Fibroblast of lung (primary cell): ENCODE measurements around the gene GJC2. TPM values are rescaled to one million over a fixed set of nuclear protein-coding genes. Genes with fewer than 3 reads are reported as not detected.

Experiments used
- DNase-seq, 2 donors: peaks; one replicate each; pipeline versions ENCODE4 v3.0.0 to v3.0.0-alpha.2; 2010; ENCODE audit warnings: low read depth in 2 of 2
- H2AFZ ChIP-seq: 2 replicates; pipeline ENCODE4 v1.5.1; 2012; ENCODE audit warnings: low read length, control low read depth, inconsistent platforms
- H3K27ac ChIP-seq: 2 replicates; pipeline ENCODE4 v1.5.1; 2011; ENCODE audit warnings: low read length, control low read depth; ENCODE audit not compliant: insufficient read depth
- H3K27me3 ChIP-seq: 2 replicates; pipeline ENCODE4 v1.5.1; 2011; ENCODE audit warnings: mild to moderate bottlenecking, low read length; ENCODE audit not compliant: control insufficient read depth, insufficient read depth
- H3K36me3 ChIP-seq: 2 replicates; pipeline ENCODE4 v1.5.1; 2011; ENCODE audit warnings: low read length; ENCODE audit not compliant: control insufficient read depth, insufficient read depth
- H3K4me1 ChIP-seq: 2 replicates; pipeline ENCODE4 v1.5.1; 2011; ENCODE audit warnings: low read length; ENCODE audit not compliant: control insufficient read depth, insufficient read depth; ENCODE audit errors: extremely low read depth
- H3K4me2 ChIP-seq: 2 replicates; pipeline ENCODE4 v1.5.1; 2011; ENCODE audit warnings: low read length, control low read depth; ENCODE audit not compliant: insufficient read depth; ENCODE audit errors: extremely low read depth
- H3K4me3 ChIP-seq, 4 experiments: fragments of 200-600 bp in 1 of 4; sonication (generic) in 1 of 4; replicated peaks in 1 of 4; 2 replicates each; pipeline ENCODE4 v1.5.1; 2011 to 2016; ENCODE audit warnings: low read length in 4 of 4, low read depth in 3 of 4, mild to moderate bottlenecking in 3 of 4, control low read depth in 2 of 4, inconsistent platforms in 1 of 4, mixed read lengths in 1 of 4; ENCODE audit not compliant: insufficient read depth in 1 of 4; ENCODE audit errors: control extremely low read depth in 1 of 4
- H3K79me2 ChIP-seq: 2 replicates; pipeline ENCODE4 v1.5.1; 2012; ENCODE audit warnings: mild to moderate bottlenecking, low read length, inconsistent platforms; ENCODE audit not compliant: control insufficient read depth, insufficient read depth
- H3K9ac ChIP-seq: 2 replicates; pipeline ENCODE4 v1.5.1; 2011; ENCODE audit warnings: mild to moderate bottlenecking, low read length, control low read depth; ENCODE audit not compliant: insufficient read depth
- H3K9me3 ChIP-seq: 2 replicates; pipeline ENCODE4 v1.5.1; 2012; ENCODE audit warnings: low read depth, low read length; ENCODE audit not compliant: control insufficient read depth, insufficient read depth
- H4K20me1 ChIP-seq: 2 replicates; pipeline ENCODE4 v1.5.1; 2011; ENCODE audit warnings: low read length; ENCODE audit not compliant: control insufficient read depth, insufficient read depth; ENCODE audit errors: extremely low read depth
- EZH2 ChIP-seq: IDR thresholded peaks from 2 replicates; pipeline ENCODE4 v1.5.1; 2012; ENCODE audit warnings: low read length, control low read depth, mild to moderate bottlenecking; ENCODE audit errors: missing control alignments
- polyA plus RNA-seq, 2 donors: library from polyadenylated mRNA; depleted of rRNA in 1 of 2; stranded (reverse) in 1 of 2; unstranded in 1 of 2; fragments of >200 nt; gene quantifications; 2 replicates each; pipeline ENCODE4 v1.2.1, GENCODE V29; 2011 to 2012; ENCODE audit warnings: missing spikeins in 1 of 2
- total RNA-seq: library from RNA; depleted of rRNA; stranded (reverse); fragments of >200 nt; gene quantifications from 2 replicates; pipeline ENCODE4 v1.2.1, GENCODE V29; 2014
- TF ChIP-seq, protein P1 (sequence below), 2 donors: IDR thresholded peaks in 1 of 2; conservative IDR thresholded peaks in 1 of 2; 1 replicate in 1 of 2; 2 replicates in 1 of 2; pipeline ENCODE4 v1.5.1; 2011 to 2012; ENCODE audit warnings: low read length in 2 of 2, control low read depth in 1 of 2, inconsistent platforms in 1 of 2, low read depth in 1 of 2, mild to moderate bottlenecking in 1 of 2

GJC2 gene
- total and polyA plus RNA-seq, 2 donors (not counting 1 experiment from before 2014, with no cell fraction given), result 1.4 to 13.4 TPM

DNA sequence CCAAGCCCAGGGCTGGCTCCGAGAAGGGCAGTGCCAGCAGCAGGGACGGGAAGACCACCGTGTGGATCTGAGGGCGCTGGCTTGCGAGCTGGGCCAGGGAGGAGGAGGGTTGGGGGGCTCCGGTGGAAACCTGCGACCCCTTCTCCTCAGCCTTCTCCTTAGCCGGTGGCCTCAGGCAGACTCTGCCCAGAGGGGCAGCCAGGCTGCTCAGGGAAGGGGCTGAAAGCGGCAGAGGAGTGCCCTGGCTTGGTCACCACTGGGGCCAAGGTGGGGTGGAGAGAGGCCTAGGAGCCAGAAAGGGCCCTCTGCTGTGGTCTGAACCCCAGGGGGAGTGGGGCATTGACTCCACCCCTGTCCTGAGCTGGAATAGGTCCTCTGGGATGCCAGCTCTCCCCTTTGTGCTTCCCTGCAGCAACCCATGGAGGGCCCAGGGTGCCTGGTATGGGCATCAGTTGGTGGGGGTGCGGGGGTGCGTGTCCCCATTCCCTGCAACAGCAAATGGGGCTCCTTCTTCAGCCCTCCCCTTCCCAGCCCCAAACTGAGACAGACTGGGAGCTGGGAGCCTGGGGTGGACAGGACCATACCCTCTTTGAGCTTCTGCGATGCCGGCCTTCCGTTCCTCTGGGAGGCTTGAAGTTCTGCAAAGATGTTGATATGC, 9.4 kb downstream of the GJC2 start:
- DNase-seq, result no peak
- no peak overlapping the region for H2AFZ ChIP-seq

DNA sequence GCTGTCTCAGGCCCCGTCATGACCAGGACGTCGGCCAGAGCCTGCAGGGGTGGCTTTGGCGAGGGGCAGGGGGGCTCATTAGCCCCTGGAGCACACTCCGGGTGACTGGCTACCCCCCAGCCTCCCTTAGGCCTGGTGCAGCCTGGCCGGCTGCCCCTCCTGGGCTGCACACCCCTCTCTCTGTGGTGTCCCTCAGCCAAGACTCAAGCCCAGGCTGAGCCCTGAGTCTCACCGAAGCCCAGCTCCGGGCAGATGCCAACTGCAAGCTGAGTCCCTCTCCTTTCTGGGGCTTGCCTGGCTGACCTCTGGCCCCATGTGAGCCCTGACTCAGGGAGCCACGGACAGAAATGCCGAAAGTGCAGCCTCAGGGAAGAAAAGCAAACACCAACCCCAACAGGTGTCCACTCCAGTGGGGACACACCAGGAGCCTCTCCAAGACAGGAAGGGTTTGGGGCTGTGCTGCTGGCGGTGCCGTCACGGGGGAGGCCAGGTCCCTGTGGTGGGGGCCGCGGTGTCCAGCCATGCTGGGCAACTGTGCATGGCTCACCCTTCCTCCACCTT, 10.6 kb downstream of the GJC2 start:
- TF ChIP-seq, protein P1, sequence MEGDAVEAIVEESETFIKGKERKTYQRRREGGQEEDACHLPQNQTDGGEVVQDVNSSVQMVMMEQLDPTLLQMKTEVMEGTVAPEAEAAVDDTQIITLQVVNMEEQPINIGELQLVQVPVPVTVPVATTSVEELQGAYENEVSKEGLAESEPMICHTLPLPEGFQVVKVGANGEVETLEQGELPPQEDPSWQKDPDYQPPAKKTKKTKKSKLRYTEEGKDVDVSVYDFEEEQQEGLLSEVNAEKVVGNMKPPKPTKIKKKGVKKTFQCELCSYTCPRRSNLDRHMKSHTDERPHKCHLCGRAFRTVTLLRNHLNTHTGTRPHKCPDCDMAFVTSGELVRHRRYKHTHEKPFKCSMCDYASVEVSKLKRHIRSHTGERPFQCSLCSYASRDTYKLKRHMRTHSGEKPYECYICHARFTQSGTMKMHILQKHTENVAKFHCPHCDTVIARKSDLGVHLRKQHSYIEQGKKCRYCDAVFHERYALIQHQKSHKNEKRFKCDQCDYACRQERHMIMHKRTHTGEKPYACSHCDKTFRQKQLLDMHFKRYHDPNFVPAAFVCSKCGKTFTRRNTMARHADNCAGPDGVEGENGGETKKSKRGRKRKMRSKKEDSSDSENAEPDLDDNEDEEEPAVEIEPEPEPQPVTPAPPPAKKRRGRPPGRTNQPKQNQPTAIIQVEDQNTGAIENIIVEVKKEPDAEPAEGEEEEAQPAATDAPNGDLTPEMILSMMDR (conservative IDR thresholded peaks at IDR 0.05 in 1 of 2, IDR thresholded peaks at IDR 0.05 in 1 of 2; ENCODE audit: low read depth in 1 of 2, low read length in 2 of 2), result no peak
- TF ChIP-seq EZH2, result no peak
- no peaks in the 10 kb centered on the region for H3K79me2 ChIP-seq
- no peaks in the 10 kb centered on the region for H3K27me3 ChIP-seq
- H3K27ac ChIP-seq, result no peak overlapping the region
- no peak overlapping the region for H3K9ac ChIP-seq
- no peak for DNase-seq
- no peak overlapping the region for H3K4me2 ChIP-seq
- no peaks in the 10 kb centered on the region for H3K36me3 ChIP-seq
- no peak overlapping the region for H2AFZ ChIP-seq
- H4K20me1 ChIP-seq, result no peaks in the 10 kb centered on the region
- H3K9me3 ChIP-seq, result no peaks in the 10 kb centered on the region
- peaks cover 3% of the 10 kb centered on the region for H3K4me1 ChIP-seq
- H3K4me3 ChIP-seq, result no peak overlapping the region

More for the DNA sequence above, 9.4 kb downstream of the GJC2 start:
- H4K20me1 ChIP-seq, result no peaks in the 10 kb centered on the region
- no peak overlapping the region for H3K4me2 ChIP-seq
- H3K27ac ChIP-seq, result no peak overlapping the region
- TF ChIP-seq, protein P1 (conservative IDR thresholded peaks at IDR 0.05 in 1 of 2, IDR thresholded peaks at IDR 0.05 in 1 of 2; ENCODE audit: low read depth in 1 of 2, low read length in 2 of 2), result no peak
- TF ChIP-seq EZH2, result no peak
- no peaks in the 10 kb centered on the region for H3K27me3 ChIP-seq
- H3K36me3 ChIP-seq, result no peaks in the 10 kb centered on the region
- H3K4me3 ChIP-seq, result no peak overlapping the region
- H3K79me2 ChIP-seq, result no peaks in the 10 kb centered on the region
- no peaks in the 10 kb centered on the region for H3K9me3 ChIP-seq
- peaks cover 3% of the 10 kb centered on the region for H3K4me1 ChIP-seq
- H3K9ac ChIP-seq, result no peak overlapping the region

DNA sequence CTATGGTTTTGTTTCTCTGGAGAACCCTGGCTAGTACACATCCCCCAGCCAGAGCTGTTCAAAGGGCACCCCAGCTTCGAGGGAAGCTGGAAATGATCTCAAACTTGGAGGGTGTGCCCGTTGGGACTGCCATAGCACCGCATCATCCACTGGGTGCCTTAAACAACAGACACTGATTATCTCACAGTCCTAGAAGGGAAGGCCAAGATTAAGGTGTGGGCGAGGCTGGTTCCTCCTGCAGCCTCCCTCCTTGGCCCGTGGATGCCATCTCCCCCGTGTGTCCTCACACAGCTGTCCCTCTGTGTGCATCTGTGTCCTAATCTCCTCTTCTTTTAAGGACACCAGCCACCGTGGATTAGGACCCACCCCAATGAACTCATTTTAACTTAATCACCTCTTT, 11.6 kb downstream of the GJC2 start:
- Histone ChIP-seq H3K36me3 (no peaks in the 10 kb centered on the region), H3K9ac (no peak overlapping the region), H3K4me2 (no peak overlapping the region), H3K27me3 (no peaks in the 10 kb centered on the region), H3K79me2 (no peaks in the 10 kb centered on the region), H2AFZ (no peak overlapping the region), H3K9me3 (no peaks in the 10 kb centered on the region), H4K20me1 (no peaks in the 10 kb centered on the region), H3K4me3 (no peak overlapping the region), H3K27ac (no peak overlapping the region), H3K4me1 (peaks cover 3% of the 10 kb centered on the region)
- DNase-seq, result no peak
- TF ChIP-seq EZH2, result no peak
- TF ChIP-seq, protein P1 (conservative IDR thresholded peaks at IDR 0.05 in 1 of 2, IDR thresholded peaks at IDR 0.05 in 1 of 2; ENCODE audit: low read depth in 1 of 2, low read length in 2 of 2), result no peak
